ENCODE measurements around the gene KICS2. TPM values are rescaled to one million over a fixed set of nuclear protein-coding genes. Genes with fewer than 3 reads are reported as not detected.

The KICS2 gene
- total and polyA plus RNA-seq, 9 of the 15 experiments (the other 6 are each of a cell fraction or from before 2014, with no cell fraction given), result 2.3 to 6.4 (median 5.5) TPM

- no peak for TF ChIP-seq BRF2 (IDR thresholded peaks at IDR 0.05; ENCODE audit: borderline replicate concordance, insufficient read depth, insufficient read length)
- no peak for TF ChIP-seq ATF7 (IDR thresholded peaks at IDR 0.05)
- no peak for TF ChIP-seq CAMTA2 (CRISPR knock-in tag; conservative IDR thresholded peaks at IDR 0.05)
- TF ChIP-seq ZNF311 (CRISPR knock-in tag; IDR thresholded peaks at IDR 0.05), result no peak
- no peak for TF ChIP-seq BHLHE40 (IDR thresholded peaks at IDR 0.05; ENCODE audit: low read length)
- TF ChIP-seq ZNF717 (CRISPR knock-in tag; IDR thresholded peaks at IDR 0.05), result no peak
- TF ChIP-seq NCOA6 (IDR thresholded peaks at IDR 0.05), result no peak
- no peak for TF ChIP-seq HDAC8 (tag; IDR thresholded peaks at IDR 0.05)
- TF ChIP-seq DPF2 (IDR thresholded peaks at IDR 0.05), result no peak
- TF ChIP-seq, protein P1, sequence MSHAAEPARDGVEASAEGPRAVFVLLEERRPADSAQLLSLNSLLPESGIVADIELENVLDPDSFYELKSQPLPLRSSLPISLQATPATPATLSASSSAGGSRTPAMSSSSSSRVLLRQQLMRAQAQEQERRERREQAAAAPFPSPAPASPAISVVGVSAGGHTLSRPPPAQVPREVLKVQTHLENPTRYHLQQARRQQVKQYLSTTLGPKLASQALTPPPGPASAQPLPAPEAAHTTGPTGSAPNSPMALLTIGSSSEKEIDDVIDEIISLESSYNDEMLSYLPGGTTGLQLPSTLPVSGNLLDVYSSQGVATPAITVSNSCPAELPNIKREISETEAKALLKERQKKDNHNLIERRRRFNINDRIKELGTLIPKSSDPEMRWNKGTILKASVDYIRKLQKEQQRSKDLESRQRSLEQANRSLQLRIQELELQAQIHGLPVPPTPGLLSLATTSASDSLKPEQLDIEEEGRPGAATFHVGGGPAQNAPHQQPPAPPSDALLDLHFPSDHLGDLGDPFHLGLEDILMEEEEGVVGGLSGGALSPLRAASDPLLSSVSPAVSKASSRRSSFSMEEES (CRISPR knock-in tag; IDR thresholded peaks at IDR 0.05), result no peak
- TF ChIP-seq ZNF583 (CRISPR knock-in tag; IDR thresholded peaks at IDR 0.05), result no peak
- TF ChIP-seq ZNF239 (CRISPR knock-in tag; IDR thresholded peaks at IDR 0.05), result no peak
- CTCF ChIA-PET (ENCODE audit: low intra/inter-chr PET ratio), result no interaction called here
- DNase-seq (ENCODE audit: extremely low read depth in 1 of 4, low spot score in 3 of 4), result no peak
- ATAC-seq, result no peak
- no peak overlapping the region for H2AFZ ChIP-seq (ENCODE audit: low read depth, low read length)
- H3K79me2 ChIP-seq (ENCODE audit: control insufficient read depth, insufficient read depth, low read length), result no peaks in the 10 kb centered on the region
- H3K4me3 ChIP-seq, result no peak overlapping the region
- no peaks in the 10 kb centered on the region; a peak in 1 of 5 replicates for H3K27me3 ChIP-seq (ENCODE audit: control insufficient read depth in 2 of 2, insufficient read depth in 2 of 2, low read length in 2 of 2)
- H3K36me3 ChIP-seq (ENCODE audit: control insufficient read depth, insufficient read depth, low read length), result no peaks in the 10 kb centered on the region
- intact Hi-C loops (cut with micrococcal nuclease) (no loop called here), in situ Hi-C loops (cut with MboI) (no loop called here)
- no peaks in the 10 kb centered on the region for H3K9me3 ChIP-seq (replicated peaks; ENCODE audit: control insufficient read depth, insufficient read depth, low read depth, low read length)
- POLR2A ChIA-PET, result no interaction called here
- no TSS peak for BruUV-seq (replicated peaks)
- no peak overlapping the region for H3K27ac ChIP-seq (ENCODE audit: extremely low read depth, low read depth, low read length)
- H3K9me1 ChIP-seq (ENCODE audit: control insufficient read depth, insufficient read depth, low read length), result no peaks in the 10 kb centered on the region
- FAIRE-seq, result no peak
- H3K4me2 ChIP-seq (ENCODE audit: insufficient read depth, low read length), result no peak overlapping the region
- H3K4me1 ChIP-seq (replicated peaks in 1 of 2; ENCODE audit: control insufficient read depth in 2 of 2, insufficient read depth in 2 of 2, low read length in 2 of 2), result no peaks in the 10 kb centered on the region
- H3K9ac ChIP-seq (ENCODE audit: insufficient read depth in 1 of 2, low read depth in 2 of 2, low read length in 2 of 2), result no peak overlapping the region
- WGBS (ENCODE audit: insufficient coverage, low coverage, missing lambda C conversion rate), result 3% methylated on average over 3 of the region's 3 CpGs
- H4K20me1 ChIP-seq (replicated peaks; ENCODE audit: control insufficient read depth, insufficient read depth, low read length), result no peaks in the 10 kb centered on the region
These were observed 34.7 kb downstream of the KICS2 start for GRCh38 chr12:64187370-64187769.

Data from K562 (cell line).